ENCODE data around the gene MYO15A.

The MYO15A gene

DNA sequence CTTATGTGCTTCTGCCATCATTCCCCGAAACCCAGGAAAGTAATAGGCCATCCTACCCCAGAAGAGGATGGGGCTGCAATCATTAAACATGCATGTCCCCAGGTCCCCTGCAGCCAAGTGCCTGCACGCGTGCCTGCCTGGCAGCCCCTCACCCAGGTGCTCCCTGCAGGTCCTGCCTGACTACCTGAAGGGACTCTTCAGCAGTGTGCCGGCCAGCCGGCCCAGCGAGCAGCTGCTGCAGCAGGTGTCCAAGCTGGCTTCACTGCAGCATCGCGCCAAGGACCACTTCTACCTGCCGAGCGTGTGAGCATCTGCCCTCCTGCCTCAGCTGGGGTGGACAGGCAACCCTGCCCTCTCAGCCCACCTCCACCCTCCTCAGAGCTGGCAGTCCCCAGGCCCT is 58.9 kb downstream of the MYO15A start:
- TF ChIP-seq, protein P1, sequence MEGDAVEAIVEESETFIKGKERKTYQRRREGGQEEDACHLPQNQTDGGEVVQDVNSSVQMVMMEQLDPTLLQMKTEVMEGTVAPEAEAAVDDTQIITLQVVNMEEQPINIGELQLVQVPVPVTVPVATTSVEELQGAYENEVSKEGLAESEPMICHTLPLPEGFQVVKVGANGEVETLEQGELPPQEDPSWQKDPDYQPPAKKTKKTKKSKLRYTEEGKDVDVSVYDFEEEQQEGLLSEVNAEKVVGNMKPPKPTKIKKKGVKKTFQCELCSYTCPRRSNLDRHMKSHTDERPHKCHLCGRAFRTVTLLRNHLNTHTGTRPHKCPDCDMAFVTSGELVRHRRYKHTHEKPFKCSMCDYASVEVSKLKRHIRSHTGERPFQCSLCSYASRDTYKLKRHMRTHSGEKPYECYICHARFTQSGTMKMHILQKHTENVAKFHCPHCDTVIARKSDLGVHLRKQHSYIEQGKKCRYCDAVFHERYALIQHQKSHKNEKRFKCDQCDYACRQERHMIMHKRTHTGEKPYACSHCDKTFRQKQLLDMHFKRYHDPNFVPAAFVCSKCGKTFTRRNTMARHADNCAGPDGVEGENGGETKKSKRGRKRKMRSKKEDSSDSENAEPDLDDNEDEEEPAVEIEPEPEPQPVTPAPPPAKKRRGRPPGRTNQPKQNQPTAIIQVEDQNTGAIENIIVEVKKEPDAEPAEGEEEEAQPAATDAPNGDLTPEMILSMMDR (IDR thresholded peaks at IDR 0.05; ENCODE audit: control insufficient read depth, insufficient read depth, low read depth, low read length, missing control alignments): no peak
- DNase-seq (ENCODE audit: low read depth): no peak
- no peak overlapping the region for H3K4me3 ChIP-seq (ENCODE audit: control insufficient read depth, low read depth, low read length)

- H3K4me3 ChIP-seq (ENCODE audit: control insufficient read depth, low read depth, low read length): no peak overlapping the region
- no peak for DNase-seq (ENCODE audit: low read depth)
- TF ChIP-seq, protein P1 (IDR thresholded peaks at IDR 0.05; ENCODE audit: control insufficient read depth, insufficient read depth, low read depth, low read length, missing control alignments): no peak
Observed at GRCh38 chr17:18172531-18173278, 64.1 kb downstream of the MYO15A start.

- TF ChIP-seq, protein P1 (IDR thresholded peaks at IDR 0.05; ENCODE audit: control insufficient read depth, insufficient read depth, low read depth, low read length, missing control alignments): no peak
- no peak for DNase-seq (ENCODE audit: low read depth)
- no peak overlapping the region for H3K4me3 ChIP-seq (ENCODE audit: control insufficient read depth, low read depth, low read length)
Observed at GRCh38 chr17:18173740-18174139, 65.2 kb downstream of the MYO15A start.

- no peak for DNase-seq (ENCODE audit: low read depth)
- TF ChIP-seq, protein P1 (IDR thresholded peaks at IDR 0.05; ENCODE audit: control insufficient read depth, insufficient read depth, low read depth, low read length, missing control alignments): no peak
- no peak overlapping the region for H3K4me3 ChIP-seq (ENCODE audit: control insufficient read depth, low read depth, low read length)
Observed at GRCh38 chr17:18176176-18176575, 67.6 kb downstream of the MYO15A start.

DNA sequence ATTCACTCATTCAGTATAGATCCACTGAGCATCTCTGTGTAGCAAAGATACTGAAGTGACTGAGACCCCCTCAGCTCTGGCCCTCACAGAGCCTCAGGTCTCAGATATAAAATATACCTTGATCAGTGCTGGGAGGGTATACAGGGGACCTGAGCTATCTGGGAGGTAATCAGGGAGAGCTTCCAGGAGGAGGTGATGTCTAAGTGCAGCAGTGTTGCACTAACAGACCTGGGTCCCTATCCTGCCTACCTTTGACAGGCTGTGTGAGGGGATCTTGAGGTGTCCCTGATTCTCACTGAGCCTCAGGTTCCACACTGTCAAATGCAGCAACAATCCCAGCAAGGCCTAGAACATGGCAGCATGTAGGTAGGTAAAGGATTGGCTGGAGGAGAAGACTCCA is 68.6 kb downstream of the MYO15A start:
- no peak overlapping the region for H3K4me3 ChIP-seq (ENCODE audit: control insufficient read depth, low read depth, low read length)
- TF ChIP-seq, protein P1 (IDR thresholded peaks at IDR 0.05; ENCODE audit: control insufficient read depth, insufficient read depth, low read depth, low read length, missing control alignments): no peak
- no peak for DNase-seq (ENCODE audit: low read depth)

- no peak for DNase-seq (ENCODE audit: low read depth)
- no peak overlapping the region for H3K4me3 ChIP-seq (ENCODE audit: control insufficient read depth, low read depth, low read length)
- TF ChIP-seq, protein P1 (IDR thresholded peaks at IDR 0.05; ENCODE audit: control insufficient read depth, insufficient read depth, low read depth, low read length, missing control alignments): no peak
Observed at GRCh38 chr17:18177722-18178121, 69.2 kb downstream of the MYO15A start.
